Muscle layer of duodenum (tissue), 2 donors: ENCODE results near the gene HLCS.
A peak's percentile ranks its signal among the peaks of the same experiment; 100 is the strongest.

ENCODE experiments used
- H3K27ac ChIP-seq: one replicate; pipeline ENCODE4 v1.7.0; 2013; ENCODE audit warnings: mild to moderate bottlenecking, low read length
- H3K27me3 ChIP-seq: one replicate; pipeline ENCODE4 v1.7.0; 2013; ENCODE audit warnings: low read depth, mild to moderate bottlenecking, control low read depth, low read length
- H3K36me3 ChIP-seq, 2 donors: one replicate each; pipeline ENCODE4 v1.7.0; 2013; ENCODE audit warnings: low read length in 2 of 2, control low read depth in 1 of 2, mild to moderate bottlenecking in 1 of 2; ENCODE audit not compliant: insufficient read depth in 2 of 2, control insufficient read depth in 1 of 2
- H3K4me1 ChIP-seq, 2 donors: one replicate each; pipeline ENCODE4 v1.7.0; 2013; ENCODE audit warnings: low read length in 2 of 2, mild to moderate bottlenecking in 2 of 2, control low read depth in 1 of 2, moderate library complexity in 1 of 2; ENCODE audit not compliant: insufficient read depth in 2 of 2, control insufficient read depth in 1 of 2
- H3K4me3 ChIP-seq, 2 donors: one replicate each; pipeline ENCODE4 v1.7.0; 2013; ENCODE audit warnings: low read length in 2 of 2, low read depth in 1 of 2, mild to moderate bottlenecking in 1 of 2
- H3K9me3 ChIP-seq, 2 donors: one replicate each; pipeline ENCODE4 v1.7.0; 2013; ENCODE audit warnings: low read length in 2 of 2, control low read depth in 1 of 2, mild to moderate bottlenecking in 1 of 2; ENCODE audit not compliant: control insufficient read depth in 1 of 2
- donor health status: healthy.

The HLCS gene

GRCh38 chr21:36791695-36792470 lies 174.6 kb downstream of the HLCS start:
- no peak overlapping the region for H3K27ac ChIP-seq
- no peaks in the 10 kb centered on the region for H3K4me1 ChIP-seq

GRCh38 chr21:36791180-36791579 lies 175.3 kb downstream of the HLCS start:
- Histone ChIP-seq H3K4me3 (no peak overlapping the region), H3K9me3 (no peaks in the 10 kb centered on the region), H3K27ac (no peak overlapping the region)

More at GRCh38 chr21:36791695-36792470, 174.6 kb downstream of the HLCS start:
- H3K9me3 ChIP-seq: no peaks in the 10 kb centered on the region
- H3K4me3 ChIP-seq: no peak overlapping the region
- H3K36me3 ChIP-seq: no peaks in the 10 kb centered on the region
- H3K27me3 ChIP-seq: no peaks in the 10 kb centered on the region

GRCh38 chr21:36790616-36791015 lies 175.9 kb downstream of the HLCS start:
- no peak overlapping the region for H3K27ac ChIP-seq
- no peaks in the 10 kb centered on the region for H3K27me3 ChIP-seq
- H3K4me3 ChIP-seq: peak overlapping the region in 1 of 2 donors; percentile 27

More at GRCh38 chr21:36791180-36791579, 175.3 kb downstream of the HLCS start:
- Histone ChIP-seq H3K36me3 (no peaks in the 10 kb centered on the region), H3K27me3 (no peaks in the 10 kb centered on the region), H3K4me1 (no peaks in the 10 kb centered on the region)

GRCh38 chr21:36788120-36788638 lies 178.3 kb downstream of the HLCS start:
- H3K4me3 ChIP-seq: peak overlapping the region in 1 of 2 donors; percentile 31
- no peak overlapping the region for H3K27ac ChIP-seq
- H3K36me3 ChIP-seq: no peaks in the 10 kb centered on the region
- no peaks in the 10 kb centered on the region for H3K27me3 ChIP-seq
- no peaks in the 10 kb centered on the region for H3K9me3 ChIP-seq
- H3K4me1 ChIP-seq: no peaks in the 10 kb centered on the region

More at GRCh38 chr21:36790616-36791015, 175.9 kb downstream of the HLCS start:
- H3K36me3 ChIP-seq: no peaks in the 10 kb centered on the region
- H3K4me1 ChIP-seq: no peaks in the 10 kb centered on the region
- H3K9me3 ChIP-seq: no peaks in the 10 kb centered on the region

GRCh38 chr21:36786186-36786585 lies 180.3 kb downstream of the HLCS start:
- no peak overlapping the region for H3K27ac ChIP-seq
- no peaks in the 10 kb centered on the region for H3K36me3 ChIP-seq
- H3K27me3 ChIP-seq: no peaks in the 10 kb centered on the region
- H3K4me1 ChIP-seq: no peaks in the 10 kb centered on the region
- no peaks in the 10 kb centered on the region for H3K9me3 ChIP-seq
- H3K4me3 ChIP-seq: no peak overlapping the region

- Histone ChIP-seq H3K9me3 (no peaks in the 10 kb centered on the region), H3K36me3 (no peaks in the 10 kb centered on the region), H3K4me1 (no peaks in the 10 kb centered on the region), H3K4me3 (no peak overlapping the region), H3K27ac (no peak overlapping the region), H3K27me3 (no peaks in the 10 kb centered on the region)
Measured at GRCh38 chr21:36785615-36786014, 180.9 kb downstream of the HLCS start.

- Histone ChIP-seq H3K27me3 (no peaks in the 10 kb centered on the region), H3K4me1 (no peaks in the 10 kb centered on the region), H3K9me3 (no peaks in the 10 kb centered on the region), H3K4me3 (no peak overlapping the region), H3K27ac (no peak overlapping the region), H3K36me3 (no peaks in the 10 kb centered on the region)
Measured at GRCh38 chr21:36784947-36785346, 181.5 kb downstream of the HLCS start.

- Histone ChIP-seq H3K27me3 (no peaks in the 10 kb centered on the region), H3K4me1 (no peaks in the 10 kb centered on the region), H3K36me3 (no peaks in the 10 kb centered on the region), H3K4me3 (no peak overlapping the region), H3K27ac (no peak overlapping the region), H3K9me3 (no peaks in the 10 kb centered on the region)
Measured at GRCh38 chr21:36783612-36784374, 182.7 kb downstream of the HLCS start.

- H3K4me3 ChIP-seq: no peak overlapping the region
- H3K27ac ChIP-seq: no peak overlapping the region
- no peaks in the 10 kb centered on the region for H3K4me1 ChIP-seq
- H3K36me3 ChIP-seq: no peaks in the 10 kb centered on the region
- no peaks in the 10 kb centered on the region for H3K27me3 ChIP-seq
- no peaks in the 10 kb centered on the region for H3K9me3 ChIP-seq
Measured at GRCh38 chr21:36780861-36781260, 185.6 kb downstream of the HLCS start.

- Histone ChIP-seq H3K27ac (no peak overlapping the region), H3K36me3 (no peaks in the 10 kb centered on the region), H3K9me3 (no peaks in the 10 kb centered on the region), H3K27me3 (no peaks in the 10 kb centered on the region), H3K4me3 (no peak overlapping the region), H3K4me1 (no peaks in the 10 kb centered on the region)
Measured at GRCh38 chr21:36776981-36777617, 189.4 kb downstream of the HLCS start.

- Histone ChIP-seq H3K4me3 (no peak overlapping the region), H3K36me3 (no peaks in the 10 kb centered on the region), H3K27me3 (no peaks in the 10 kb centered on the region), H3K27ac (no peak overlapping the region), H3K9me3 (no peaks in the 10 kb centered on the region), H3K4me1 (peaks cover 0 to 3% of the 10 kb centered on the region in 2 donors)
Measured at GRCh38 chr21:36773995-36774394, 192.5 kb downstream of the HLCS start.
